Gastrocnemius medialis (tissue), 4 donors: ENCODE data around the gene KCNK17.

Source experiments
- CTCF ChIP-seq, 5 experiments: fragments of 450-650 bp in 3 of 5; fragments of 200-600 bp in 2 of 5; sonication (generic) in 2 of 5; IDR thresholded peaks in 4 of 5; conservative IDR thresholded peaks in 1 of 5; 1 replicate in 4 of 5; 2 replicates in 1 of 5; pipeline ENCODE4 v1.5.1; 2016 to 2019; ENCODE audit warnings: antibody characterized with exemption in 5 of 5, mild to moderate bottlenecking in 3 of 5, moderate library complexity in 3 of 5
- POLR2A ChIP-seq, 2 donors: fragments of 450-650 bp; IDR thresholded peaks; one replicate each; pipeline ENCODE4 v1.6.1; 2017; ENCODE audit warnings: antibody characterized with exemption in 2 of 2, mild to moderate bottlenecking in 2 of 2, moderate library complexity in 2 of 2

- TF ChIP-seq CTCF (IDR thresholded peaks at IDR 0.05 in 4 of 5, conservative IDR thresholded peaks at IDR 0.05 in 1 of 5) (no peak), POLR2A (IDR thresholded peaks at IDR 0.05) (no peak)
Observed at GRCh38 chr6:39341352-39341751, 27.1 kb upstream of the KCNK17 start.
